Esophagus muscularis mucosa (tissue), 4 donors: ENCODE results near the gene MOGAT2. TPM values are rescaled to one million over a fixed set of nuclear protein-coding genes. Genes with fewer than 3 reads are reported as not detected.

Experiments used
- DNase-seq: peaks from one replicate; pipeline ENCODE4 v3.0.0-alpha.2; 2017; ENCODE audit errors: extremely low spot score
- H3K27ac ChIP-seq, 4 donors: fragments of 200-600 bp; sonication (generic); replicated peaks in 1 of 4; 1 replicate in 3 of 4; 2 replicates in 1 of 4; pipeline ENCODE4 v1.5.1; 2016 to 2019; ENCODE audit warnings: mild to moderate bottlenecking in 1 of 4
- H3K27me3 ChIP-seq, 4 donors: fragments of 200-600 bp; sonication (generic); one replicate each; pipeline versions ENCODE4 v1.5.1 to v1.6.0; 2016 to 2019
- H3K36me3 ChIP-seq, 4 donors: fragments of 200-600 bp; sonication (generic); one replicate each; pipeline ENCODE4 v1.5.1; 2016 to 2019
- H3K4me1 ChIP-seq, 4 donors: fragments of 200-600 bp; sonication (generic); one replicate each; pipeline ENCODE4 v1.5.1; 2016 to 2019
- H3K4me3 ChIP-seq, 4 donors: fragments of 200-600 bp; sonication (generic); 1 replicate in 2 of 4; 2 replicates in 2 of 4; pipeline ENCODE4 v1.5.1; 2016 to 2019; ENCODE audit warnings: mild to moderate bottlenecking in 4 of 4, moderate library complexity in 1 of 4
- H3K9me3 ChIP-seq, 4 donors: fragments of 200-600 bp; sonication (generic); 1 replicate in 3 of 4; 2 replicates in 1 of 4; pipeline ENCODE4 v1.5.1; 2016 to 2019
- CTCF ChIP-seq, 3 experiments: fragments of 200-600 bp in 2 of 3; fragments of 450-650 bp in 1 of 3; sonication (generic) in 2 of 3; IDR thresholded peaks; one replicate each; pipeline ENCODE4 v1.5.1; 2017 to 2019; ENCODE audit warnings: antibody characterized with exemption in 3 of 3, mild to moderate bottlenecking in 2 of 3, moderate library complexity in 1 of 3
- EP300 ChIP-seq: sonication (generic); formaldehyde crosslinking; IDR thresholded peaks from one replicate; pipeline ENCODE4 v1.6.1; 2017; ENCODE audit warnings: antibody characterized with exemption
- POLR2A ChIP-seq: fragments of 450-650 bp; IDR thresholded peaks from one replicate; pipeline ENCODE4 v1.6.1; 2017; ENCODE audit warnings: antibody characterized with exemption, moderate library complexity, mild to moderate bottlenecking, low read depth
- POLR2AphosphoS5 ChIP-seq, 2 donors: sonication (generic); formaldehyde crosslinking; IDR thresholded peaks; one replicate each; pipeline ENCODE4 v1.6.1; 2017; ENCODE audit warnings: antibody characterized with exemption in 2 of 2
- WGBS: methylation state at CpG from one replicate; pipeline ENCODE4 v1.1.5; 2018; 5-methylcytosine and 5-hydroxymethylcytosine counted together
- intact Hi-C: fragments of 100-400 bp; cut with DNase I; formaldehyde crosslinking; loops from one replicate; pipeline ENCODE4 v1.15.1; 2023
- total RNA-seq, 4 donors: library from RNA; depleted of rRNA; stranded (reverse); fragments of >200 nt; gene quantifications; one replicate each; pipeline versions ENCODE4 v1.1.0 to v1.2.1, GENCODE V29; 2016

Gene MOGAT2
- total RNA-seq, 4 donors from 2014 or later, result not detected

- H3K4me3 ChIP-seq, result no peak overlapping the region
- no peaks in the 10 kb centered on the region for H3K27me3 ChIP-seq
- DNase-seq, result no peak
- no peak for TF ChIP-seq POLR2A
- no peak for TF ChIP-seq CTCF (IDR thresholded peaks at IDR 0.05)
- TF ChIP-seq POLR2AphosphoS5 (IDR thresholded peaks at IDR 0.05), result no peak
- no peak for TF ChIP-seq EP300
- no peaks in the 10 kb centered on the region for H3K9me3 ChIP-seq
- peaks cover 7 to 19% (median 14%) of the 10 kb centered on the region in 4 donors for H3K4me1 ChIP-seq
- no CpG with 5 or more reads among the region's 5 CpGs for WGBS
- intact Hi-C loops, result no loop called here
- H3K36me3 ChIP-seq, result no peaks in the 10 kb centered on the region
- no peak overlapping the region for H3K27ac ChIP-seq
These were observed 15.9 kb downstream of the MOGAT2 start for GRCh38 chr11:75733431-75734107.

GRCh38 chr11:75734491-75735180, 17.0 kb downstream of the MOGAT2 start:
- H3K27me3 ChIP-seq, result no peaks in the 10 kb centered on the region
- no peaks in the 10 kb centered on the region for H3K9me3 ChIP-seq
- intact Hi-C loops, result no loop called here
- WGBS, result 67% methylated on average over 5 of the region's 5 CpGs
- no peak overlapping the region for H3K4me3 ChIP-seq
- no peak for DNase-seq
- TF ChIP-seq POLR2A, result no peak
- no peak for TF ChIP-seq EP300
- TF ChIP-seq POLR2AphosphoS5 (IDR thresholded peaks at IDR 0.05), result no peak
- TF ChIP-seq CTCF (IDR thresholded peaks at IDR 0.05), result no peak
- H3K4me1 ChIP-seq, result peaks cover 7 to 19% (median 14%) of the 10 kb centered on the region in 4 donors
- no peak overlapping the region for H3K27ac ChIP-seq
- no peaks in the 10 kb centered on the region for H3K36me3 ChIP-seq

GRCh38 chr11:75735181-75735845, 17.7 kb downstream of the MOGAT2 start:
- H3K27me3 ChIP-seq, result no peaks in the 10 kb centered on the region
- 90% methylated on average over 4 of the region's 4 CpGs for WGBS
- H3K4me1 ChIP-seq, result peaks cover 7 to 19% (median 14%) of the 10 kb centered on the region in 4 donors
- intact Hi-C loops, result no loop called here
- no peaks in the 10 kb centered on the region for H3K36me3 ChIP-seq
- no peak for DNase-seq
- H3K4me3 ChIP-seq, result no peak overlapping the region
- no peak for TF ChIP-seq CTCF (IDR thresholded peaks at IDR 0.05)
- no peak for TF ChIP-seq POLR2AphosphoS5 (IDR thresholded peaks at IDR 0.05)
- TF ChIP-seq EP300, result no peak
- no peak for TF ChIP-seq POLR2A
- no peak overlapping the region for H3K27ac ChIP-seq
- no peaks in the 10 kb centered on the region for H3K9me3 ChIP-seq

- WGBS, result 96% methylated on average over 6 of the region's 6 CpGs
- intact Hi-C loops, result no loop called here
These were observed 19.7 kb downstream of the MOGAT2 start for GRCh38 chr11:75737314-75737713.

More at GRCh38 chr11:75737314-75737713, 19.7 kb downstream of the MOGAT2 start:
- Histone ChIP-seq H3K27ac (no peak overlapping the region), H3K9me3 (no peaks in the 10 kb centered on the region), H3K36me3 (no peaks in the 10 kb centered on the region), H3K4me1 (peaks cover 7 to 19% (median 14%) of the 10 kb centered on the region in 4 donors), H3K4me3 (no peak overlapping the region), H3K27me3 (no peaks in the 10 kb centered on the region)
- TF ChIP-seq EP300 (no peak), POLR2AphosphoS5 (IDR thresholded peaks at IDR 0.05) (no peak), CTCF (IDR thresholded peaks at IDR 0.05) (no peak), POLR2A (no peak)
- no peak for DNase-seq
